ENCODE results near the gene EFR3B. TPM values are rescaled to one million over a fixed set of nuclear protein-coding genes. Genes with fewer than 3 reads are reported as not detected.

Gene EFR3B
- polyA plus RNA-seq, 1 experiment: 0.09 TPM

- CTCF ChIA-PET: no interaction called here
- no peak overlapping the region for H3K4me3 ChIP-seq (ENCODE audit: low read depth, low read length)
Observed at GRCh38 chr2:25176541-25177181, 134.8 kb downstream of the EFR3B start.

GRCh38 chr2:25177211-25177611 is 135.3 kb downstream of the EFR3B start:
- no peak for DNase-seq (ENCODE audit: low read depth, low spot score)
- no peak overlapping the region for H3K27ac ChIP-seq (ENCODE audit: low read depth, low read length)
- no peak for TF ChIP-seq CTCF (IDR thresholded peaks at IDR 0.05; ENCODE audit: low read depth, low read length)
- ChIA-PET POLR2A (no interaction called here), CTCF (no interaction called here)
- H3K4me3 ChIP-seq (ENCODE audit: low read depth, low read length): no peak overlapping the region
- peaks cover 34% of the 10 kb centered on the region for H3K27me3 ChIP-seq (ENCODE audit: control insufficient read depth, insufficient read depth, low read length)
- peaks cover 1% of the 10 kb centered on the region; the same call in 1 of the 2 replicates for H3K9me3 ChIP-seq (ENCODE audit: control insufficient read depth, insufficient read depth, low read length)

More at GRCh38 chr2:25176541-25177181, 134.8 kb downstream of the EFR3B start:
- H3K9me3 ChIP-seq (ENCODE audit: control insufficient read depth, insufficient read depth, low read length): no peaks in the 10 kb centered on the region
- POLR2A ChIA-PET: no interaction called here
- H3K27me3 ChIP-seq (ENCODE audit: control insufficient read depth, insufficient read depth, low read length): peaks cover 37% of the 10 kb centered on the region
- no peak overlapping the region for H3K27ac ChIP-seq (ENCODE audit: low read depth, low read length)
- no peak for TF ChIP-seq CTCF (IDR thresholded peaks at IDR 0.05; ENCODE audit: low read depth, low read length)
- DNase-seq (ENCODE audit: low read depth, low spot score): no peak

- DNase-seq (ENCODE audit: low read depth, low spot score): no peak
- POLR2A ChIA-PET: no interaction called here
- no peak for TF ChIP-seq CTCF (IDR thresholded peaks at IDR 0.05; ENCODE audit: low read depth, low read length)
- Histone ChIP-seq H3K27me3 (ENCODE audit: control insufficient read depth, insufficient read depth, low read length) (peaks cover 33% of the 10 kb centered on the region), H3K9me3 (ENCODE audit: control insufficient read depth, insufficient read depth, low read length) (peaks cover 4% of the 10 kb centered on the region; the same call in 1 of the 2 replicates), H3K27ac (ENCODE audit: low read depth, low read length) (no peak overlapping the region), H3K4me3 (ENCODE audit: low read depth, low read length) (no peak overlapping the region)
- CTCF ChIA-PET: no interaction called here
Observed at GRCh38 chr2:25178976-25179375, 137.1 kb downstream of the EFR3B start.

GRCh38 chr2:25184254-25184653 is 142.4 kb downstream of the EFR3B start:
- TF ChIP-seq CTCF (IDR thresholded peaks at IDR 0.05; ENCODE audit: low read depth, low read length): no peak
- Histone ChIP-seq H3K27ac (ENCODE audit: low read depth, low read length) (no peak overlapping the region), H3K27me3 (ENCODE audit: control insufficient read depth, insufficient read depth, low read length) (peaks cover 25% of the 10 kb centered on the region), H3K4me3 (ENCODE audit: low read depth, low read length) (no peak overlapping the region), H3K9me3 (ENCODE audit: control insufficient read depth, insufficient read depth, low read length) (peaks cover 4% of the 10 kb centered on the region; the same call in 1 of the 2 replicates)
- POLR2A ChIA-PET: no interaction called here
- CTCF ChIA-PET: no interaction called here
- DNase-seq (ENCODE audit: low read depth, low spot score): no peak

GRCh38 chr2:25187729-25188350 is 146.0 kb downstream of the EFR3B start:
- TF ChIP-seq CTCF (IDR thresholded peaks at IDR 0.05; ENCODE audit: low read depth, low read length): no peak
- Histone ChIP-seq H3K27me3 (ENCODE audit: control insufficient read depth, insufficient read depth, low read length) (peaks cover 23% of the 10 kb centered on the region), H3K4me3 (ENCODE audit: low read depth, low read length) (no peak overlapping the region), H3K27ac (ENCODE audit: low read depth, low read length) (no peak overlapping the region), H3K9me3 (ENCODE audit: control insufficient read depth, insufficient read depth, low read length) (no peaks in the 10 kb centered on the region)
- DNase-seq (ENCODE audit: low read depth, low spot score): no peak
- ChIA-PET POLR2A (no interaction called here), CTCF (interaction anchor here (1.0 to 1.4 kb wide), 3 partner anchors 8 to 212 kb away, joined by 3 to 4 read pairs (median 4); no protein-coding TSS in a partner anchor)

Measured in AG04450 (cell line).